HCT116 (cell line): ENCODE measurements around the gene SDR42E2. TPM values are rescaled to one million over a fixed set of nuclear protein-coding genes. Genes with fewer than 3 reads are reported as not detected.
"Not testable (repeated sequence)": the region's sequence is repeated elsewhere in the genome, so short reads cannot be mapped to it uniquely, and the experiment has no call there.

Source experiments
- ATAC-seq: fragments of 200-7000 bp; cut with Tn5 transposase; 2 replicates; pipeline ENCODE4 v1.9.1; 2020; ENCODE audit warnings: mild to moderate bottlenecking, moderate library complexity
- BruUV-seq: library from RNA; stranded (reverse); fragments of 400-500 nt; replicated peaks from 2 replicates; lab custom pipeline; 2021; lab: Mats Ljungman, UMichigan
- CTCF ChIA-PET: fragments of 300-600 bp; sonication (Branson Sonifier 250); formaldehyde crosslinking; loops from one replicate; lab custom pipeline; 2021; ENCODE audit warnings: antibody characterized with exemption; lab: Charles Lee
- POLR2A ChIA-PET: fragments of 300-600, 350-600 bp; sonication (Branson Sonifier 250); formaldehyde crosslinking; loops from one replicate; lab custom pipeline; 2021; ENCODE audit warnings: antibody characterized with exemption; lab: Charles Lee
- RAD21 ChIA-PET, 2 experiments: fragments of 300-600 bp; sonication (Branson Sonifier 250); formaldehyde crosslinking; loops; one replicate each; lab custom pipeline; 2023; ENCODE audit warnings: low total read pairs in 2 of 2; ENCODE audit not compliant: uncharacterized antibody in 2 of 2, unreplicated experiment in 2 of 2, low non-redundant PET in 1 of 2; lab: Charles Lee
- DNase-seq: peaks from one replicate; pipeline ENCODE4 v3.0.0-alpha.2; 2010; ENCODE audit warnings: low read depth, low spot score
- H2AFZ ChIP-seq: fragments of 200-600 bp; shearing (Covaris generic), sonication (generic); 2 replicates; pipeline ENCODE4 v1.6.1; 2017; ENCODE audit warnings: low read depth, mixed run types, mixed read lengths, antibody characterized with exemption, low read length; ENCODE audit not compliant: poor library complexity, severe bottlenecking
- H3K27ac ChIP-seq: 2 replicates; pipeline ENCODE4 v1.5.1; 2012; ENCODE audit warnings: low read depth, low read length
- H3K27me3 ChIP-seq: fragments of 200-600 bp; sonication (generic); 2 replicates; pipeline ENCODE4 v1.6.1; 2016; ENCODE audit warnings: mixed run types, low read length, mixed read lengths; ENCODE audit not compliant: insufficient read depth
- H3K36me3 ChIP-seq, 2 experiments: fragments of 200-500 bp in 1 of 2; fragments of 200-600 bp in 1 of 2; sonication (Bioruptor generic) in 1 of 2; sonication (generic) in 1 of 2; 2 replicates each; pipeline versions ENCODE4 v1.5.1 to v1.6.1; 2014 to 2016; ENCODE audit warnings: low read length in 2 of 2, inconsistent platforms in 1 of 2, mixed read lengths in 1 of 2, mixed run types in 1 of 2; ENCODE audit not compliant: insufficient read depth in 2 of 2, control insufficient read depth in 1 of 2
- H3K4me1 ChIP-seq, 2 experiments: fragments of 200-600 bp in 1 of 2; sonication (generic) in 1 of 2; 2 replicates each; pipeline versions ENCODE4 v1.5.1 to v1.6.1; 2012 to 2017; ENCODE audit warnings: low read length in 2 of 2, inconsistent platforms in 1 of 2, mild to moderate bottlenecking in 1 of 2, mixed read lengths in 1 of 2, mixed run types in 1 of 2, moderate library complexity in 1 of 2; ENCODE audit not compliant: insufficient read depth in 2 of 2, control insufficient read depth in 1 of 2
- H3K4me2 ChIP-seq: fragments of 200-600 bp; sonication (generic); 2 replicates; pipeline ENCODE4 v1.6.1; 2017; ENCODE audit warnings: mixed run types, low read length, mixed read lengths
- H3K4me3 ChIP-seq, 2 experiments: fragments of 200-600 bp in 1 of 2; sonication (generic) in 1 of 2; replicated peaks in 1 of 2; 2 replicates each; pipeline ENCODE4 v1.5.1; 2011 to 2016; ENCODE audit warnings: low read length in 2 of 2, control low read depth in 1 of 2, low read depth in 1 of 2, mild to moderate bottlenecking in 1 of 2, mixed read lengths in 1 of 2, mixed run types in 1 of 2
- H3K79me2 ChIP-seq: fragments of 200-600 bp; sonication (generic); 2 replicates; pipeline ENCODE4 v1.6.1; 2017; ENCODE audit warnings: mild to moderate bottlenecking, mixed run types, low read length, moderate library complexity, mixed read lengths; ENCODE audit not compliant: insufficient read depth
- H3K9ac ChIP-seq: fragments of 200-600 bp; sonication (generic); 2 replicates; pipeline ENCODE4 v1.6.1; 2016; ENCODE audit warnings: low read length, mixed read lengths
- H3K9me2 ChIP-seq: fragments of 200-600 bp; sonication (generic), shearing (Covaris generic); 2 replicates; pipeline ENCODE4 v1.6.1; 2017; ENCODE audit warnings: mixed run types, mild to moderate bottlenecking, moderate library complexity; ENCODE audit not compliant: insufficient read depth
- H3K9me3 ChIP-seq, 2 experiments: fragments of 200-500 bp in 1 of 2; fragments of 200-600 bp in 1 of 2; sonication (Bioruptor generic) in 1 of 2; sonication (generic) in 1 of 2; 2 replicates each; pipeline ENCODE4 v1.6.1; 2014 to 2017; ENCODE audit warnings: low read length in 2 of 2, mixed read lengths in 2 of 2, inconsistent platforms in 1 of 2, low read depth in 1 of 2, mild to moderate bottlenecking in 1 of 2, mixed run types in 1 of 2, moderate library complexity in 1 of 2; ENCODE audit not compliant: control insufficient read depth in 1 of 2, insufficient read depth in 1 of 2
- H4K20me1 ChIP-seq: fragments of 200-600 bp; sonication (generic), shearing (Covaris generic); 2 replicates; pipeline ENCODE4 v1.6.1; 2017; ENCODE audit warnings: mixed run types, mild to moderate bottlenecking, moderate library complexity; ENCODE audit not compliant: insufficient read depth
- ATF3 ChIP-seq: IDR thresholded peaks from 2 replicates; pipeline ENCODE4 v1.6.1; 2012
- CBX3 ChIP-seq: IDR thresholded peaks from 2 replicates; pipeline ENCODE4 v1.6.1; 2012; ENCODE audit warnings: low read depth
- ELF1 ChIP-seq: IDR thresholded peaks from 2 replicates; pipeline ENCODE4 v1.6.1; 2012; ENCODE audit warnings: low read depth, borderline replicate concordance
- MAX ChIP-seq: IDR thresholded peaks from 2 replicates; pipeline ENCODE4 v1.6.1; 2012
- POLR2AphosphoS5 ChIP-seq: IDR thresholded peaks from 2 replicates; pipeline ENCODE4 v1.6.1; 2011; ENCODE audit warnings: mild to moderate bottlenecking, low read depth, low read length, moderate library complexity
- SIN3A ChIP-seq: IDR thresholded peaks from 2 replicates; pipeline ENCODE4 v1.6.1; 2012; ENCODE audit warnings: low read depth
- SP1 ChIP-seq: IDR thresholded peaks from 2 replicates; pipeline ENCODE4 v1.6.1; 2012; ENCODE audit warnings: low read depth
- TCF7L2 ChIP-seq: IDR thresholded peaks from 2 replicates; pipeline ENCODE4 v1.7.0; 2011; ENCODE audit warnings: borderline replicate concordance, inconsistent platforms; ENCODE audit not compliant: insufficient read depth, insufficient read length; ENCODE audit errors: extremely low read depth
- YY1 ChIP-seq: IDR thresholded peaks from 2 replicates; pipeline ENCODE4 v1.6.1; 2011; ENCODE audit warnings: low read length, low read depth, moderate library complexity, mild to moderate bottlenecking; ENCODE audit not compliant: insufficient replicate concordance; ENCODE audit errors: extremely low read depth
- ZNF274 ChIP-seq: fragments of 200-500 bp; sonication (Bioruptor generic); IDR thresholded peaks from 2 replicates; pipeline ENCODE4 v1.6.1; 2014; ENCODE audit warnings: mild to moderate bottlenecking, low read depth, low read length, inconsistent platforms
- intact Hi-C: fragments of 100-400 bp; cut with micrococcal nuclease; formaldehyde crosslinking; loops from 2 replicates; pipeline ENCODE4 v1.10.0; 2022
- total RNA-seq: library from RNA; stranded (reverse); gene quantifications from one replicate; pipeline ENCODE4 v1.2.1, GENCODE V29; 2021; ENCODE audit not compliant: unreplicated experiment
- TF ChIP-seq, protein P1 (sequence below), 3 experiments: fragments of 200-600 bp in 1 of 3; sonication (generic) in 1 of 3; IDR thresholded peaks in 2 of 3; conservative IDR thresholded peaks in 1 of 3; 2 replicates each; pipeline ENCODE4 v1.5.1; 2012 to 2017; ENCODE audit warnings: low read depth in 2 of 3, low read length in 2 of 3, antibody characterized with exemption in 1 of 3, borderline replicate concordance in 1 of 3, control low read depth in 1 of 3, mild to moderate bottlenecking in 1 of 3, mixed read lengths in 1 of 3, mixed run types in 1 of 3, moderate library complexity in 1 of 3; ENCODE audit not compliant: insufficient read depth in 1 of 3

SDR42E2 gene
- total RNA-seq, 1 experiment from 2014 or later: 0.27 TPM

- ATAC-seq (no peak), DNase-seq (no peak)
- Histone ChIP-seq H3K36me3 (no peaks in the 10 kb centered on the region), H3K4me2 (no peak overlapping the region), H2AFZ (no peak overlapping the region), H3K79me2 (no peaks in the 10 kb centered on the region), H3K4me1 (no peaks in the 10 kb centered on the region), H4K20me1 (no peaks in the 10 kb centered on the region), H3K4me3 (no peak overlapping the region), H3K9me2 (no peaks in the 10 kb centered on the region), H3K9me3 (no peaks in the 10 kb centered on the region; a peak in 1 of 4 replicates), H3K27ac (no peak overlapping the region), H3K27me3 (no peaks in the 10 kb centered on the region), H3K9ac (no peak overlapping the region)
- RAD21 ChIA-PET: no interaction called here
- intact Hi-C loops: no loop called here
- POLR2A ChIA-PET: no interaction called here
- no TSS peak for BruUV-seq
- TF ChIP-seq YY1: no peak
- CTCF ChIA-PET: no interaction called here
Measured at GRCh38 chr16:22171953-22172352, 9.6 kb downstream of the SDR42E2 start.

- not testable (repeated sequence) for ATAC-seq
- POLR2A ChIA-PET: interaction anchor here (0.6 kb wide), 1 partner anchor 84 kb away, joined by 3 read pairs; no protein-coding TSS in a partner anchor
Measured at GRCh38 chr16:22172642-22173041, 10.3 kb downstream of the SDR42E2 start.

DNA sequence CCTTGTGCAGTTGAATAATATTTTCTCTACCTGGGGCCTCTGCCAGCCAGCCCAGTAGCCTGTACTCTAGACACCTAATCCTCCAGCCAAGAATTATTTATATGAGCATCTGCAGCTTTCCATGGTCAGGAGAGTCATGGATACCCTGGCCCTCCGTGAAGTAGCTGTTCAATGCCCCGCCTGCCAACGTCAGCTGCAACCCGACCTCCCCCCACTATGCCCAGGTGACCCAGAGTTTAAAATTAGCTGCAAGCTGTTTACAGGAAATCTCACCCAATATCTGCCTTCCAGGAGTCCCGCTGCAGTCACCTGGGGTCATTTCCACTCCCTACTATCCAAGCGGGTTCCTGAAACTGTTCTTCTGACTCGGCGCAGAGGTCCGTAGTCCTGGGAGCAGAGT is 12.3 kb downstream of the SDR42E2 start:
- intact Hi-C loops: no loop called here
- no TSS peak for BruUV-seq
- TF ChIP-seq POLR2AphosphoS5: no peak
- no peak for TF ChIP-seq ATF3
- TF ChIP-seq SIN3A: no peak
- TF ChIP-seq, protein P1, sequence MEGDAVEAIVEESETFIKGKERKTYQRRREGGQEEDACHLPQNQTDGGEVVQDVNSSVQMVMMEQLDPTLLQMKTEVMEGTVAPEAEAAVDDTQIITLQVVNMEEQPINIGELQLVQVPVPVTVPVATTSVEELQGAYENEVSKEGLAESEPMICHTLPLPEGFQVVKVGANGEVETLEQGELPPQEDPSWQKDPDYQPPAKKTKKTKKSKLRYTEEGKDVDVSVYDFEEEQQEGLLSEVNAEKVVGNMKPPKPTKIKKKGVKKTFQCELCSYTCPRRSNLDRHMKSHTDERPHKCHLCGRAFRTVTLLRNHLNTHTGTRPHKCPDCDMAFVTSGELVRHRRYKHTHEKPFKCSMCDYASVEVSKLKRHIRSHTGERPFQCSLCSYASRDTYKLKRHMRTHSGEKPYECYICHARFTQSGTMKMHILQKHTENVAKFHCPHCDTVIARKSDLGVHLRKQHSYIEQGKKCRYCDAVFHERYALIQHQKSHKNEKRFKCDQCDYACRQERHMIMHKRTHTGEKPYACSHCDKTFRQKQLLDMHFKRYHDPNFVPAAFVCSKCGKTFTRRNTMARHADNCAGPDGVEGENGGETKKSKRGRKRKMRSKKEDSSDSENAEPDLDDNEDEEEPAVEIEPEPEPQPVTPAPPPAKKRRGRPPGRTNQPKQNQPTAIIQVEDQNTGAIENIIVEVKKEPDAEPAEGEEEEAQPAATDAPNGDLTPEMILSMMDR (IDR thresholded peaks at IDR 0.05 in 2 of 3, conservative IDR thresholded peaks at IDR 0.05 in 1 of 3; ENCODE audit: borderline replicate concordance in 1 of 3, insufficient read depth in 1 of 3, low read depth in 2 of 3, low read length in 2 of 3): no peak
- TF ChIP-seq ELF1: no peak
- TF ChIP-seq ZNF274: no peak
- TF ChIP-seq CBX3: no peak
- no peak for TF ChIP-seq MAX
- no peak for TF ChIP-seq TCF7L2
- no peak for TF ChIP-seq YY1
- TF ChIP-seq SP1: no peak

More at GRCh38 chr16:22172642-22173041, 10.3 kb downstream of the SDR42E2 start:
- RAD21 ChIA-PET, H3K36me3 ChIP-seq, H3K27ac ChIP-seq, H3K9me3 ChIP-seq, H3K4me3 ChIP-seq, H3K4me1 ChIP-seq, H4K20me1 ChIP-seq, H2AFZ ChIP-seq, H3K27me3 ChIP-seq, DNase-seq, intact Hi-C loops, H3K79me2 ChIP-seq, H3K9ac ChIP-seq, H3K4me2 ChIP-seq, CTCF ChIA-PET, H3K9me2 ChIP-seq, BruUV-seq: not testable (repeated sequence)

More for the DNA sequence above, 12.3 kb downstream of the SDR42E2 start:
- Histone ChIP-seq H3K27ac (no peak overlapping the region), H3K9ac (no peak overlapping the region), H3K4me2 (no peak overlapping the region), H3K9me3 (no peaks in the 10 kb centered on the region), H3K4me1 (no peaks in the 10 kb centered on the region), H4K20me1 (no peaks in the 10 kb centered on the region), H3K36me3 (no peaks in the 10 kb centered on the region), H3K9me2 (no peaks in the 10 kb centered on the region), H3K79me2 (no peaks in the 10 kb centered on the region), H3K27me3 (no peaks in the 10 kb centered on the region), H3K4me3 (no peak overlapping the region), H2AFZ (no peak overlapping the region)
- POLR2A ChIA-PET: no interaction called here
- RAD21 ChIA-PET: interaction anchor here in 1 of 2 experiments (0.6 kb wide), 1 partner anchor 76 kb away, joined by 3 read pairs; no protein-coding TSS in a partner anchor
- CTCF ChIA-PET: interaction anchor here (0.6 to 2.1 kb wide), 3 partner anchors 14 to 33 kb away, joined by 3 to 6 read pairs (median 4); no protein-coding TSS in a partner anchor
- ATAC-seq (no peak), DNase-seq (no peak)
